ENCODE data around the gene NT5C3B. TPM values are rescaled to one million over a fixed set of nuclear protein-coding genes. Genes with fewer than 3 reads are reported as not detected.

Gene NT5C3B
- total and polyA plus RNA-seq, 4 donors, result 15.3 to 32.0 (median 26.9) TPM

DNA sequence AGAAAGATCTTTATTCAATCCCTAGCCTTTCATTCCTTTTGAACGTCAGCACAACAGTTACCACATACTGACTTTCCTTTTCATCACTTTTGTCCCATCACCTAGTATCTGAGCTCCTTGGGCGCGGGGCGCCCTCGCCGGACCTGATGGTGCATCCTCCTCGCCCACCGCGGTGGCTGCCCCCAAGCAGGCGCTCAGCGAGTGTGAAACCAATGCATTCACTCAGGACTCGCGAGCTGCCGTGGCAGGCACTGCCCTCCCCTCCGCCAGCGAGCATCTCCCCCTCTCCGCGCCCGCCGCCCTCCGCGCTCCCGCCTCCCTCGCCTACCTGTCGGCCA lies 28.4 kb upstream of the NT5C3B start (continued):
- no peak for TF ChIP-seq GABPA (IDR thresholded peaks at IDR 0.05 in 1 of 2, conservative IDR thresholded peaks at IDR 0.05 in 1 of 2)

DNA sequence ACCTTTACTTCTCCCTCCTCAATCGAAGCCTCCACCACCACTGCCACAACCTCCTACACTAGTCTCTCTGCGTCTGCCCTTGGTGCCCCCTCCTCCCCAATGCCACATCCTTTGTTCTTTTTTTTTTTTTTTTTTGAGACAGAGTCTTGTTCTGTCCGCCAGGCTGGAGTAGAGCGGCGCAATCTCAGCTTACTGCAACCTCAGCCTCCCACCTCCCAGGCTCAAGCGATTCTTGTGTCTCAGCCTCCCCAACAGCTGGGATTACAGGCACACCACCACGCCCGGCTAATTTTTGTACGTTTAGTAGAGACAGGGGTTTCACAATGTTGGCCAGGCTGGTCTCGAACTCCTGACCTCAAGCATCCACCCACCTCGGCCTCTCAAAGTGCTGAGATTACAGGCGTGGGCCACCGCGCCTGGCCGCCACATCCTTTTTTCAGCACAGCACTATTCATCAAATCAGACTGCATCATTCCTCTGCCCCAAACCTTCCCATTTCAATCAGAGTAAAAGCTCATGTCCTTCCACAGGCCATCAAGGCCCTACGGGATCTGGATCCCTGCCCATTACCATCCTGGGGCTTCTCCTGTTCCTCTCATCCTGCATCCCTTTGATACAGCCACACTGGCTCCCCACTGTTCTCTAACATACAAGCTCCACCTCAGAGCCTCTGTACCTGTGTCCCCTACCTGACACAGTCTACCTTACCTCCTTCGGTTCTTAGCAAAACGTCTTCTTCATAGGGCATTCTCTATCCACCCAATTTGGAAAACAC lies 27.2 kb upstream of the NT5C3B start:
- Histone ChIP-seq H3K4me1 (ENCODE audit: control insufficient read depth in 4 of 4, insufficient read depth in 4 of 4, low read length in 3 of 4) (peaks cover 7 to 25% (median 16%) of the 10 kb centered on the region in 4 donors), H3K27me3 (ENCODE audit: control insufficient read depth in 4 of 4, insufficient read depth in 4 of 4, low read length in 3 of 4) (no peaks in the 10 kb centered on the region), H3K36me3 (ENCODE audit: control insufficient read depth in 4 of 4, insufficient read depth in 3 of 4, low read depth in 1 of 4, low read length in 3 of 4) (peaks cover 1 to 9% (median 7%) of the 10 kb centered on the region in 4 donors), H3K4me3 (ENCODE audit: low read depth in 1 of 3, low read length in 3 of 3) (no peak overlapping the region), H3K27ac (ENCODE audit: low read depth in 1 of 2, low read length in 2 of 2) (no peak overlapping the region), H3K9me3 (ENCODE audit: control insufficient read depth in 4 of 4, low read length in 3 of 4) (no peaks in the 10 kb centered on the region), H3K9ac (ENCODE audit: low read depth in 1 of 2, low read length in 2 of 2) (no peak overlapping the region)
- DNase-seq (ENCODE audit: low spot score), result no peak
- 75% methylated on average over 18 of the region's 18 CpGs for WGBS
- TF ChIP-seq, protein P1, sequence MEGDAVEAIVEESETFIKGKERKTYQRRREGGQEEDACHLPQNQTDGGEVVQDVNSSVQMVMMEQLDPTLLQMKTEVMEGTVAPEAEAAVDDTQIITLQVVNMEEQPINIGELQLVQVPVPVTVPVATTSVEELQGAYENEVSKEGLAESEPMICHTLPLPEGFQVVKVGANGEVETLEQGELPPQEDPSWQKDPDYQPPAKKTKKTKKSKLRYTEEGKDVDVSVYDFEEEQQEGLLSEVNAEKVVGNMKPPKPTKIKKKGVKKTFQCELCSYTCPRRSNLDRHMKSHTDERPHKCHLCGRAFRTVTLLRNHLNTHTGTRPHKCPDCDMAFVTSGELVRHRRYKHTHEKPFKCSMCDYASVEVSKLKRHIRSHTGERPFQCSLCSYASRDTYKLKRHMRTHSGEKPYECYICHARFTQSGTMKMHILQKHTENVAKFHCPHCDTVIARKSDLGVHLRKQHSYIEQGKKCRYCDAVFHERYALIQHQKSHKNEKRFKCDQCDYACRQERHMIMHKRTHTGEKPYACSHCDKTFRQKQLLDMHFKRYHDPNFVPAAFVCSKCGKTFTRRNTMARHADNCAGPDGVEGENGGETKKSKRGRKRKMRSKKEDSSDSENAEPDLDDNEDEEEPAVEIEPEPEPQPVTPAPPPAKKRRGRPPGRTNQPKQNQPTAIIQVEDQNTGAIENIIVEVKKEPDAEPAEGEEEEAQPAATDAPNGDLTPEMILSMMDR (IDR thresholded peaks at IDR 0.05; ENCODE audit: low read depth, low read length, missing input control), result no peak
- TF ChIP-seq JUND (IDR thresholded peaks at IDR 0.05) (no peak), RAD21 (IDR thresholded peaks at IDR 0.05) (no peak), GABPA (IDR thresholded peaks at IDR 0.05 in 1 of 2, conservative IDR thresholded peaks at IDR 0.05 in 1 of 2) (no peak), YY1 (IDR thresholded peaks at IDR 0.05) (no peak), EGR1 (IDR thresholded peaks at IDR 0.05; ENCODE audit: low read depth in 2 of 2) (no peak), TAF1 (conservative IDR thresholded peaks at IDR 0.05) (no peak), HNF4A (conservative IDR thresholded peaks at IDR 0.05) (no peak)
- TF ChIP-seq, protein P2, sequence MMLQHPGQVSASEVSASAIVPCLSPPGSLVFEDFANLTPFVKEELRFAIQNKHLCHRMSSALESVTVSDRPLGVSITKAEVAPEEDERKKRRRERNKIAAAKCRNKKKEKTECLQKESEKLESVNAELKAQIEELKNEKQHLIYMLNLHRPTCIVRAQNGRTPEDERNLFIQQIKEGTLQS (IDR thresholded peaks at IDR 0.05), result no peak
- TF ChIP-seq, protein P3, sequence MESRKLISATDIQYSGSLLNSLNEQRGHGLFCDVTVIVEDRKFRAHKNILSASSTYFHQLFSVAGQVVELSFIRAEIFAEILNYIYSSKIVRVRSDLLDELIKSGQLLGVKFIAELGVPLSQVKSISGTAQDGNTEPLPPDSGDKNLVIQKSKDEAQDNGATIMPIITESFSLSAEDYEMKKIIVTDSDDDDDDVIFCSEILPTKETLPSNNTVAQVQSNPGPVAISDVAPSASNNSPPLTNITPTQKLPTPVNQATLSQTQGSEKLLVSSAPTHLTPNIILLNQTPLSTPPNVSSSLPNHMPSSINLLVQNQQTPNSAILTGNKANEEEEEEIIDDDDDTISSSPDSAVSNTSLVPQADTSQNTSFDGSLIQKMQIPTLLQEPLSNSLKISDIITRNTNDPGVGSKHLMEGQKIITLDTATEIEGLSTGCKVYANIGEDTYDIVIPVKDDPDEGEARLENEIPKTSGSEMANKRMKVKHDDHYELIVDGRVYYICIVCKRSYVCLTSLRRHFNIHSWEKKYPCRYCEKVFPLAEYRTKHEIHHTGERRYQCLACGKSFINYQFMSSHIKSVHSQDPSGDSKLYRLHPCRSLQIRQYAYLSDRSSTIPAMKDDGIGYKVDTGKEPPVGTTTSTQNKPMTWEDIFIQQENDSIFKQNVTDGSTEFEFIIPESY (IDR thresholded peaks at IDR 0.05), result no peak
- TF ChIP-seq, protein P4, sequence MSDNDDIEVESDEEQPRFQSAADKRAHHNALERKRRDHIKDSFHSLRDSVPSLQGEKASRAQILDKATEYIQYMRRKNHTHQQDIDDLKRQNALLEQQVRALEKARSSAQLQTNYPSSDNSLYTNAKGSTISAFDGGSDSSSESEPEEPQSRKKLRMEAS (IDR thresholded peaks at IDR 0.05), result no peak

DNA sequence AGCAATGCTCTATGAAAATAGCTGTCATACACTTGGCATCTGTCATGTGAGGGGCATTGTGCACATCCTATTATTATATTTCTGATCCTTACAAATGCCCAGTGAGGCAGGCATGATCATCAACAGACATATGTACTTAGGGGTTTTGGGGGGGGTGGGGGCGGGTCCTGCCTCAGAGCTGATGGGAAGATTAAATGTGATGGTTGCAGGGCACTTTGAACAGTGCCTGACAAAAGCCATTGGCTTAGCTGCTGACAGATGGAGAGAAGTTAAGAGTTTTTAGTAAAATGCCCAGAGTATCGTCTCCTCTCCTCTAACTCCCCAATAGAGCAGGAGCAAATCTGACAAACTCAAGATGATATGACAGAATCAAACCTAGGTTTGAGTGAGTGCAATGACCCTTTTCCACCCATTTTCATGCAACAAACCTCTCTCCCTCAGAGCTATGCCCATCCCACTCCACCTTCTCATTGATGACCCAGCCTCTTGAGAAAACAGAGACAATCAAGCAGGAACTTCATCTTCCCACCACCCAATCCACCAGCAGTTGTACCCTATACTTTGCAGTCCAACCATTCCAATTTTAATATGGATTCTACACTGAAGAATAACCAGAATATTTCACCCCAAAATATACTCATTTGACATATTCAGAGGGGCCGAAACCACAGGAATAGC lies 24.4 kb upstream of the NT5C3B start:
- TF ChIP-seq HNF4A (conservative IDR thresholded peaks at IDR 0.05) (no peak), FOXA1 (IDR thresholded peaks at IDR 0.05) (no peak), RXRA (IDR thresholded peaks at IDR 0.05) (no peak), TAF1 (conservative IDR thresholded peaks at IDR 0.05) (no peak), RAD21 (IDR thresholded peaks at IDR 0.05) (no peak), SP1 (IDR thresholded peaks at IDR 0.05) (no peak), HNF4G (IDR thresholded peaks at IDR 0.05) (no peak), GABPA (IDR thresholded peaks at IDR 0.05 in 1 of 2, conservative IDR thresholded peaks at IDR 0.05 in 1 of 2) (no peak), NR2F2 (IDR thresholded peaks at IDR 0.05) (no peak)
- TF ChIP-seq, protein P4 (IDR thresholded peaks at IDR 0.05), result no peak
- TF ChIP-seq, protein P2 (IDR thresholded peaks at IDR 0.05), result no peak
- TF ChIP-seq, protein P5, sequence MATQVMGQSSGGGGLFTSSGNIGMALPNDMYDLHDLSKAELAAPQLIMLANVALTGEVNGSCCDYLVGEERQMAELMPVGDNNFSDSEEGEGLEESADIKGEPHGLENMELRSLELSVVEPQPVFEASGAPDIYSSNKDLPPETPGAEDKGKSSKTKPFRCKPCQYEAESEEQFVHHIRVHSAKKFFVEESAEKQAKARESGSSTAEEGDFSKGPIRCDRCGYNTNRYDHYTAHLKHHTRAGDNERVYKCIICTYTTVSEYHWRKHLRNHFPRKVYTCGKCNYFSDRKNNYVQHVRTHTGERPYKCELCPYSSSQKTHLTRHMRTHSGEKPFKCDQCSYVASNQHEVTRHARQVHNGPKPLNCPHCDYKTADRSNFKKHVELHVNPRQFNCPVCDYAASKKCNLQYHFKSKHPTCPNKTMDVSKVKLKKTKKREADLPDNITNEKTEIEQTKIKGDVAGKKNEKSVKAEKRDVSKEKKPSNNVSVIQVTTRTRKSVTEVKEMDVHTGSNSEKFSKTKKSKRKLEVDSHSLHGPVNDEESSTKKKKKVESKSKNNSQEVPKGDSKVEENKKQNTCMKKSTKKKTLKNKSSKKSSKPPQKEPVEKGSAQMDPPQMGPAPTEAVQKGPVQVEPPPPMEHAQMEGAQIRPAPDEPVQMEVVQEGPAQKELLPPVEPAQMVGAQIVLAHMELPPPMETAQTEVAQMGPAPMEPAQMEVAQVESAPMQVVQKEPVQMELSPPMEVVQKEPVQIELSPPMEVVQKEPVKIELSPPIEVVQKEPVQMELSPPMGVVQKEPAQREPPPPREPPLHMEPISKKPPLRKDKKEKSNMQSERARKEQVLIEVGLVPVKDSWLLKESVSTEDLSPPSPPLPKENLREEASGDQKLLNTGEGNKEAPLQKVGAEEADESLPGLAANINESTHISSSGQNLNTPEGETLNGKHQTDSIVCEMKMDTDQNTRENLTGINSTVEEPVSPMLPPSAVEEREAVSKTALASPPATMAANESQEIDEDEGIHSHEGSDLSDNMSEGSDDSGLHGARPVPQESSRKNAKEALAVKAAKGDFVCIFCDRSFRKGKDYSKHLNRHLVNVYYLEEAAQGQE (IDR thresholded peaks at IDR 0.05), result no peak
- H3K4me1 ChIP-seq (ENCODE audit: control insufficient read depth in 4 of 4, insufficient read depth in 4 of 4, low read length in 3 of 4), result peaks cover 7 to 23% (median 15%) of the 10 kb centered on the region in 4 donors
- H3K9me3 ChIP-seq (ENCODE audit: control insufficient read depth in 4 of 4, low read length in 3 of 4), result no peaks in the 10 kb centered on the region
- no peak overlapping the region for H3K9ac ChIP-seq (ENCODE audit: low read depth in 1 of 2, low read length in 2 of 2)
- DNase-seq (ENCODE audit: low spot score), result no peak
- H3K4me3 ChIP-seq (ENCODE audit: low read depth in 1 of 3, low read length in 3 of 3), result no peak overlapping the region
- H3K27me3 ChIP-seq (ENCODE audit: control insufficient read depth in 4 of 4, insufficient read depth in 4 of 4, low read length in 3 of 4), result no peaks in the 10 kb centered on the region
- WGBS, result 87% methylated on average over 3 of the region's 3 CpGs
- H3K27ac ChIP-seq (ENCODE audit: low read depth in 1 of 2, low read length in 2 of 2), result no peak overlapping the region
- no peaks in the 10 kb centered on the region for H3K36me3 ChIP-seq (ENCODE audit: control insufficient read depth in 4 of 4, insufficient read depth in 3 of 4, low read depth in 1 of 4, low read length in 3 of 4)

Measured in liver (tissue), 9 donors.